HG03521 (cell line): Measurements from ENCODE around the gene SNX4.

ENCODE experiments used
- ATAC-seq: cut with Tn5 transposase; IDR thresholded peaks from one replicate; pipeline ENCODE4 v1.9.1; 2021; ENCODE audit warnings: mild to moderate bottlenecking, moderate library complexity; ENCODE audit not compliant: unreplicated experiment

Gene SNX4

DNA sequence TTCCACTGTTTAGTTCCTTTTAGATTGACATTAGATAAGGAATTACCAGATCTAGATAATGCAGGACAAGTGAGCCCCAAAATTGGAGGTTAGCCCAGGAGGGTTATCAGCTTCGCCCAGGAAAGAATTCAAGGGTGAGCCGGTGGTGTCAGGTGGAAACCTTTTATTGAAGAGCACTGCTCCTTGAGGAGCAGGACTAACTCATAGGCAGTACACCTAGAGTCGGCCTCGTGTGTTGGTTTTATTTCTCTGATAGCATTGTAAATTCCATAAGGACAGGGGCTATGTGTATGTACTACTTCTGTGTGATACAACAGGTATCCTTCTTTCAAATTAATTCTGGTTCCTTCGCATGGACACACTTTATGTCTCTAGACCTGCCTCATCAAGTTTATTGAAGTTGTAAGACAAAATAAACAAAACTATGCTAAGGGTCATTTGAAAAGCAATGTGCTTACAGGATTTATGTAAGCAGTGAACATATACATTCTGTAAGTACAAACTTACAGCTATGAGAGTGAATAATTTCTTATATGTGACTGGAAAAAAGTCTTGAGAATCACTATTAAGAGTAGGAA lies 57.2 kb downstream of the SNX4 start:
- no peak for ATAC-seq

DNA sequence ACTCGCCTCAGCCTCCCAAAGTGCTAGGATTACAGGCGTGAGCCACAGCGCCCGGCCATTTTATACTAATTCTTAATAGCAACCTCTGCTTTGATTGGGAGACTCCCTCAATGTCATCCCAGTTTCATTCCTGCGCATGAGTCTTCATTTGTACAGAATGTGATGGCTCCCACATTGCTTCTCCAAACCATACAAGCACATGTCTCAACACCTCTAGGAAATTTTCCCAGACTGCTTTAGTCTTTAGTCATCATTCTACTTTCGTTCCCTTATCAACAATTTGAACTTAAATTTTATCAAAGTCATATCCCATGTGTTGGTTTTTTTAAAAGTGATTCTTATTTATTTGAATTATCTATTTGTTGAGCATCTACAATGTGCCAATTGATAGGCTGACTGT lies 58.1 kb downstream of the SNX4 start:
- ATAC-seq: no peak

DNA sequence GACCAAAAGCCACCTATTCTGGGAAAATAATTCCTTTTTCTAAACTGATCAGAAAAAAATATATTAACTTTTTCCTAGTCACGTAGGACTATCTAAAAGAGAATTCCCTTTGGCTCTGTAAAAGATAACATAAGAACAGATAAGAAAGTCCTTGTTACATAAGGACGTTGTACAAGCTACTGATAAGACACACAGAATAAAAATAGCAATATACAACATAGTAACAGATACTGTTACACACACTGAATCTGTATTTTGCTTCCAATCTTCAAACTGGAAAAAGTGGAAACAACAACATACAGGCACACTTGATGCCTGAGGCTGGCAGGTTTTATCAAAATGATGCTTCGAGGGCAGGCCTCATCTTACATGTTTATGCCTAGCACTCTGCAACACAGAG lies 59.8 kb downstream of the SNX4 start:
- no peak for ATAC-seq

DNA sequence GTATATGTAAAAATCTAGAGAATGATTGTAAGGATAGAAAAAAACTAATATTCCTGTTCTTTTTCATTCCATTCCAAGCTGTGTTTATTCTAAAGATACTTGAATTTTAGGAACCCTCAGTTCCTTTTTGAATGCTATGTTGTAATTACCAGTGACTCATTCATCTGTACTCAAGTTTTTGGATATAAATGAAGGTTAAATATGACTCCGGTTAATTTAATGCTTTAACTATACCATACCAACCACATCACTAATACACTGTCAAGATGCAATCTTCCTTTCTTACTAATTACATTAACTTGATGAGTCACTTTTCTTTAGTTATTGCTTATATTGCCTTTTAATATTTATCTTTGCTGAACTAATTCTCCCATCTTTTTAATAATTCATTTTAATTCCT lies 76.1 kb downstream of the SNX4 start:
- no peak for ATAC-seq

DNA sequence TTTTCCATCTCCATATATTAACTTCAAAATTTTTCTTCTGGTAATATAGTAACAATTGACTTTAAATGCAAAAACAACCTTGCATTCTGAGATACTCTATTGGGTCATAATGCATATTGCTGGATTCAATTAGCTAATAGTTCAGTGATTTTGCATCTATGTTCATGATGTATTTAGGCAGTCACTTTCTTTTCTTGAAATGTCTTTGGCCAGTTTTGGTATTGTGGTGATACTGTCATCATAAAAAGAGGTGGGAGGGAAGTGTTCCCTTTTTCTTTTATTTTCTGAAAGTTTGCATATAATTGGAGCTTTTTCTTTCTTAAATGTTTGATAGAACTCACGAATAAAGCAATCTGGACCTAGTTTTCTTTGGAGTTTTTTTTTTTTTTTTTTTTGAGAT lies 77.5 kb downstream of the SNX4 start:
- ATAC-seq: no peak

DNA sequence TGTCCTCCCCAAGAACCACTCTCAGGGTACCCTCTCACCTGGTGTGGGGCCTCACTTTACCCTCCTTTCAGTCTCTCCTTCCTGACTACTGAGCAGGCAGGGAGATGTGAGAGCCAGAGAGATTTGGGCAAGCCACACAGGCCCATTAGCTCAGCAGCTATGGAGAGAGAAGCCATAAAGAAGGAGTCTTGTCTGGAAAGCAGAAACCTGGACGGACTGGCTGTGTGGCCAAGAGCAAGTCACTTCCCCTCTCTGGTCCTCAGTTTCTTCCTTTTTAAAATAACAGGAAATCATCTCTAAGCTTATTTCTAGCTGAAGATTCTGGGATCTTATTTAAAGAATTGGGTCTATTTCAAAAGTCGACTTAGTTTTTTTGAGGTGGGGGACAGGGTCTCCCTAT lies 79.0 kb downstream of the SNX4 start:
- no peak for ATAC-seq

DNA sequence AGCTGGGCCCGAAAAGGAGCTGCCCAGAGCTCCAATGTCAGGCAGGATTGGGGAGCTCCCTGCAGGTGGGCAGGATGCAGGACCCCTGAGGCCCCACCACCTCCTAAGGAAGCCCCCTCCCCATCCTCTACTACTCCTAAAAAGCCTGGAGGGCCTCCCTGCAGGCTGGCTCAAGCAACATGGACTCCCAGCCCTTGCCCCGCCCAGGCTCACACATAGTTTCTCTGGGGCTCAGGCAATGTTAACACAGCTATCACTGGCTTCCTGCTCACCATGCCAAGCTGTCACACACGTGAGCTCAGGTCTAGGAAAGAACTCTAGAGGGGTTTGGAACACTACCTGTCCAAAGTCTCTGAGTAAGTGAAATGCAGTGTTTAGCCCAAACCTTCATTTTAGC lies 79.4 kb downstream of the SNX4 start:
- ATAC-seq: no peak

DNA sequence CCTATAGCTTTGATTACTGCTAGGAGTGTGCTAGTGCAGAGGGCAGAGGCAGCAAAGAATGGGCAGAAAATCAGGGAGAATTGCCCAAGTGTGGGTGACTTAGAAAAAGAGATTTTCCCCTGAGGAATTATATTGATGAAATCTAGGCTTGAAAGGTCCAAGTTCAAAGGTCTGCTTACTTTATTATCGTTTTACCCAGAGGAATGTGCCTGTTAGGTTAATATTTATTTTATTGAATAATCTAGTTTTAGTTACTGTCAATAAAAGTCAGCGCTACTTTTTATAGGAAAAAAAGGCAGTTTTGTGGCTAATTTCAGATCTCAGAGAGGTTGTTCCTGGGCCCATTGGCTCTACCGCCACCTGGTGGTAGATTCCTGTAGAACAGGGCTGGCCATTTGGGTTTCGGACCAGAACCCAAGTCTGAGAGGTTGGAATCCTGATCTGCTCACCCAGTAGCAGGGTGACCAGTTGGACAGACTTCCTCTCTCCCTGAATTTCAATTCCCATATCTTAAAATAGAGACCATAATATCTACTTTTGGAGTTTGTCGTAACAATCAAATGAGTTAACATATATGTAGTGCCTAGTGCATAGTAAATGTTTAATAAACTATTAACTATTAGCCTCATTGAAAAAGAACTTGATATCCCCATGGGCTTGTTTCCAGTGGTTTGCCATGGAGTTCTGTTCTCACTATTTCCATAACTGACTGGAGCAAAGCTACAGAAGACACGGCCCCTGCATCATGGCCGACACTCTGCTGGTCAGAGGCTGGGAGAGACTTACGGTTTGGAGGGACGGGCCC lies 82.2 kb downstream of the SNX4 start:
- ATAC-seq: no peak

DNA sequence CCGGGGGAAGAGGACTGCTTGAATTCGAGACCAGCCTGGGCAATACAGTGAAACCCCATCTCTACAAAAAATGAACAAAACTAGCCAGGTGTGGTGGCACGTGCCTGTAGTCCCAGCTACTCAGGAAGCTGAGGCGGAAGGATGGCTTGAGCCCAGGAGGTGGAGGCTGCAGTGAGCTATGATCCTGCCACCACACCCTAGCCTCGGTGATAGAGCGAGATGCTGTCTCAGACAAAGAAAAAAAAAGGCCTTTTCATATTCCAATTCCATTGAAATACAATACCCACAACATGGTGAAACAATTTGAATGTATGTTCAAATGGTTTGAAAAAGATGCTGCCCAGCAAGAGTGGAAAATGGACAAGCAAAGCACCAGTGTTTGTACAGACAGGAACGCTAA lies 83.1 kb downstream of the SNX4 start:
- no peak for ATAC-seq

DNA sequence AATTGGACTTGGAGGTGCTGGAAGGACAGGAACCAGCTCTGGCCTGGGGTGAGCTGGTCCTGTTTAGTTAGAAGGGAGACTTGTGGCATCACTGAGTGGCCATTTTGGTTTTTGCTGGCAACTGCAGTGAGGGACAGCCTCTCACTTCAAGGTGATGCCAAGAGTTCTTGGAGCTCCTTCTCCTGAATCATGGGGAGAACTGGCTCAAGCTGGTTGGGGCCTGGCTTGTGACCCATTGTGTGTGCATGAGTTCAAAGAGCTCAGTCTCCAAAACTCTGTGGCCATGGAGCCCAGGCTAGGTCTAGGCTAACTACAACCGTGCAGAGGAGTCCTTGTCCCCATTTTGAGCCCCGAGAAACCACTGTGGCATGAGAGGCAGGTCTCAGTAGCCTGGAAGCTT lies 84.8 kb downstream of the SNX4 start:
- ATAC-seq: no peak

DNA sequence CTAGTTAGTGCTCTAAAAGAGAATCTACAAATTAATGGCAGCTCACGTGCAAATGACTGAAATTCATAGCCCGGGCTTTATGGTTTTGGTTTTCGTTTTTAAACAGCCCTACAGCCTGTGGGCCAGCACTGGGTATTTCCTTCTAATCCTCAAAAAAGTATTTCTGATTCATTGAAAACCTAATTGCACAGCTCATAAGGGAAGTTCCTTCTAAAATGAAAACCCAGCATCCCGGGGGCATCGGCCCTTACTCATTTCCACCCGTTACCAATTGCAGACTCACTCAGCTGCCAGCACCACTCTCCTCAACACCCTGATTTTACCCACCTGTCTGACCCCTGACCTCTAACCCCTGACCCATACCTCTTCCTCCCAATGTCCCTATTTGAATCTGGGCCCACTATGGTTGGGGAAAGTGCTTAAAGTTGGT lies 85.4 kb downstream of the SNX4 start:
- no peak for ATAC-seq

DNA sequence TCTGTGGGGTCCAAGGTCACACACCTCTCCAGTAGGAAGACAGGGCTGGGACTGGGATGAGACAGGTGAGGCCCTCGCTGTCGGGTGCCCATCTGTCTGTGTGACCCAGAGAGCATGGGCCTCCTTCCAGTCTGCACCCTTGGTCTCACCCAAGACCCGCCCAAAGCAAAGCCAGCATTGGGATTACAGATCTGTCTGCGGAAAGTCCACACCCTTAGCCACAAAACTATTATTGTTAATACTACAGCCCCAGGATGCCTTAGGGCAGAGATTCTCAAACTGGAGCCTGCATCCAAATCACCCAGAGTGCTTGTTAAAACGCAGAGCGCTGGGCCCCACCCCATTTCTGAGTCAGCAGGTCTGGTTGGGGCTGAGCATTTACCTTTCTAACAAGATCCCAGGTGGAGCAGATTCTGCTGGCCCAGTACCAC lies 86.4 kb downstream of the SNX4 start:
- no peak for ATAC-seq

DNA sequence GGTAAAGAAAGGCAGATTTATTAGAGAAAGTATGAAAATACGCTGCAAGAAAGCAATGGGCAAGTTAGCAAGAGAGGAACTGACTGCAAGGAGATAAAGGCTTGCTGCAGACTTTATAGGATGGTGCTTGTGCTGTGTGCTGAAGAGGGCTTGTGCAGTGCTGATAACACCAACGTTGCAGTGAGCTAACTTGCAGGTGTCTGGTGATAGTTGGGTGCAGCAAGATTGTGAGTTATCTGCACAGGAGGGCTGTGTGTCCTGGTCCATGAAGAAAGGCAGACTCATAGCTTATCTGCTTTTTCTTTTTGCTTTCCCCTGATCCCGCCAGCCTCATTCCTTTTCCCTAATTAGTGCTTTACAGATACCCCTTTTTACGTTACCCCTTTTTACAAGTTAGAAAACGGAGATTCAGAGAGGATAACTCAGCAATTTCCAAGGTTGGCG lies 86.9 kb downstream of the SNX4 start:
- ATAC-seq: no peak

DNA sequence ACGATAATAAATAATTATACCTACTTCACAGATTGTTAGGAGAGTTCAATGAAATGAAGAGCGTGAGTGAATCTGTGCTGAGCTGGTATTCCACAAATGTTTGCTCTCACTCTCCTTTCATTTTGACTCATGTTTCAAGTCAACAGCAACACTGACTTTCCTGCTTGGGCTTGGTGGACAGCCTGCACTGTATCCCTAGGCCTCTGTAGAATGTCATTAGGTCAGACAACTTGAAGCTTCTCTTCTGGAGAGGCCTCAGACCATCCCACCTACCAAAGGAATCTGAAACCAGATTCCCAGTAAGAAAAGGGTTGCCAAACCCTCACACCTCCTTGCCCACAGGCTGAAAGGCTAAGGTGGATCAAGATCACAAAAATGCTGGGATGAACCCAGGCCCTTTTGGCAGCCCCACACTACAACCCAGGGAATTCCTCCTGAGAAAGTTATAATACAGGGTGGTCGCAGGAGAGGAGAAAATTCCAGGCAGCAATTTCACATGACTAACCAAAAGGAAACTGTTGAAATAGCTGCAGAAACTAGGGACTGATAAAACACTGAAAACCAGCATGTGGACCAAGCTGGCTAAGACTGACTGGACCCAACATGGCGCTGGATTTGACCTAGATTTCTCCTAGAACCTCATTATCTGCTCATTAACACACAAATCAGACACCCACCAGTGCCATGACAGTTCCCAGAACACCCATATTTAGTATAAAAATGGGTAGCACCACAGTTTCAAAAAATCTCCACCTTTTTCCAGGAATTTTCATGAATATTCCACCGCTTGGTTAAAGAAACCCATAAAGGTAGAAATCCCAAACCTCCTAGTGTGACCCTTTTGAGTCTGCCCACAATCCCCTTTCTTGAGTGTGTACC lies 87.9 kb downstream of the SNX4 start:
- ATAC-seq: no peak

DNA sequence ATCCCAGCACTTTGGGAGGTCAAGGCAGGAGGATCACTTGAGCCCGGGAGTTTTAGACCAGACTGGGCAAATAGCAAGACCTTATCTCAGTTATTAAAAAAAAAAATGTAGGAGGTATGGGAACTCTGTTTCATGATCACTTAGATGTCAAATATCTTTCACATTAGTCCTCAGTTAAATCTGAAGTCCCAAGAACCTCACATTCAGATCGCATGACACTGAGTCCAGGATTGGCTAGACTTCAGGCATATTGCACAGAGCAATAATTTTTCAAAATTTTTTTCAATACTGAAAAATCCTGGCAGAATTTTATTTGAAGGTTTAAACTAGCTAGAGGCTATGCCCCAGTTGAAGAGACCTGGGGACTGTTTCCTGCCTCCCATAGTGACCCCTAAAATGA lies 88.6 kb downstream of the SNX4 start:
- no peak for ATAC-seq

DNA sequence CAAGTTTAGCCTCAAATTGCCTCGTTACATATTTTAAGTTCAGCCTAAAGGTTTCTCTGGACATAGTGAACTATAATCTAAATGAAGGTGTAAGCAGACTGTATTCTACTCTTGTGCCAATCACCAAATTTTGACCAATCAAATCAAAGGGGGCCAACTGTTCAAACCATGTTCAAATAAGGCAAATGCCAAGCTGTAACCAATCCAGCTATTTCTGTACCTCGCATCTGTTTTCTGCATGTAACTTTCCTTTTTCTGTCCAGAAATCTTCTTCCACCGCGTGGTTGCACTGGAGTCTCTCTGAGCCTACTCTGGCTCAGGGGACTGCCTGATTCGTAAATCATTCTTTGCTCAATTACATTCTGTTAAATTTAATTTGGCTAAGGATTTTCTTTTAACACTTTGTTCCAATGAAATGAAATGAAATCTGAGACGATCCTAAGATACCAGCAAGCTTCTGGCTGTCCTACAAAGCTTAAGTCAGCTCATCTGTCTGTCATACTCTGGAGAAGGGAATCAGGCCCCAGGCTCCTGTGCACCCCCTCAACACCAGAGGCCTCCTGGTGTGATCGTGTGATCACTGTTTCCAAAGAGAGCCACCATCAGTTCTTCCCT lies 91.7 kb downstream of the SNX4 start:
- no peak for ATAC-seq

DNA sequence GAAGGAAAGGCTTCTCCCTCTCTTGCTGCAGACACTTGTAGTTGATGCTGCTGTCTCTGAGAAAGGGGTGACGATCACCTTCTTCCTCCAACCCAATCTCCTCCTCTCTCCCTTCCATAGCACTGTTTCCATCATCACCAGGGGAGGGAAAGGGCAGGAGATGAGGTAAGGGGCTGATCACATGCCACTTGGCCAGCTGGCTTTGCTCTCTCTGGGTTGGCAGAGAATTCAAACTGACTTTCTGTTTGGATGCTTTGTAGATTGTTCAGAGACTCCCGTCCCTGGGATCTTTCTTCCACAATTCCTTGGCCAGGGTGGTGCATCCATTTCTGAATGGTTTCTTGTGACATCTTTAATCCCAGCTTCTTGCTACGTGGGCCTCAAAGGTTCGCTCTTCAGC lies 101.7 kb downstream of the SNX4 start:
- no peak for ATAC-seq

DNA sequence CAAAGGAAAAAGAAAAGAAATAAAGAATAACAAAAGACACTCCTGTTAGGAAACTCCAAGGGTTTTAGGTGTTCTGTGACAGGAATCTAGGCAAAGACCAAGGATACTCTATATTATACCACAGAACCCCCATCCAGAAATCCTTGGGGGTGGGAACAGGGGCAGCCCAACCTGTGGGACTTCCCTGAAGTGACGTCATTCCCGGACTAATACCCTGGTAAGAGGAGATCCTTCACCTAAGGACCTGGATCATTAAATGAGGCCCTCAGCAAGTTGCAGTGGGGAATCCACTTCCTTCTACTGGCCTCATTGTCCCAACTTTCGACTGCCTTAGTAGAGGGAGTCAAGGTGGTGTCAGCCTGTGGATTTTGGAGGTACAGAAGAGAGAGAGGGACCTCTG lies 103.8 kb downstream of the SNX4 start:
- no peak for ATAC-seq

DNA sequence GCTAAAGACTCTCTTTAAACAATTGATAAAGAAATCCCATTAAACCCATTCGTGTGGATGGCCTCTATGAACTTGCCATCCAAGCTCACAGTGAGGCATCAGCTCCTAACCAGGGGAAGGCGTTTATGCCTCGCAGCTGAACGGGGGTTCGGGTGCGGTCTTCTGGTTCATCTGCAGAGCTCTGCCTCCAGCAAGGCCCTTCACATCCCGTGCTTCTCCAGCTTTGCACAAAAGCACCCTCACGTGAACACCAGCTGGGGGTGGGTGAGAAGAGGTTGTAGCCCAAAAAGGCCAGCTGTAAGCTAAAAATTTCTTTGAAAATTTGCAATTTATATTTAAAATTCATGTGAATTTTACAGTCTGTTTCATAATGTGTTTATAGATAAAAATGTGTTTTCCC lies 105.3 kb downstream of the SNX4 start:
- ATAC-seq: no peak

DNA sequence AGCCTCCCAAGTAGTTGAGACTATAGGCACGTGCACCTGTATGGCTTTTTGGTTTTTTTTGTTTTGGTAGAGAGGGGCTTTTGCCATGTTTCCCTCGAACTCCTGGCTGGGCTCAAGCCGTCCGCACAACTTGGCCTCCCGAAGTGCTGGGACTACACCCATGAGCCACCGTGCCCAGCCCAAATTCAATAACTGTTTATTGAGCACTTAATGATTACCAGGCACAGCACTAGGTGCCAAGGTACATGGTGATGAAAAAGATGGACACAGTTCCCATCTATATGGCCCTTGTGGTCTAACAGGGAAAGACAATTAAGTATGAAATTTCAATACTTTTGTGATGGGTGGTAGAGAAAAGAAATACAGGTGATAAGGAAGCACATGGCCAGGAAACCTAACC lies 109.1 kb downstream of the SNX4 start:
- ATAC-seq: no peak

DNA sequence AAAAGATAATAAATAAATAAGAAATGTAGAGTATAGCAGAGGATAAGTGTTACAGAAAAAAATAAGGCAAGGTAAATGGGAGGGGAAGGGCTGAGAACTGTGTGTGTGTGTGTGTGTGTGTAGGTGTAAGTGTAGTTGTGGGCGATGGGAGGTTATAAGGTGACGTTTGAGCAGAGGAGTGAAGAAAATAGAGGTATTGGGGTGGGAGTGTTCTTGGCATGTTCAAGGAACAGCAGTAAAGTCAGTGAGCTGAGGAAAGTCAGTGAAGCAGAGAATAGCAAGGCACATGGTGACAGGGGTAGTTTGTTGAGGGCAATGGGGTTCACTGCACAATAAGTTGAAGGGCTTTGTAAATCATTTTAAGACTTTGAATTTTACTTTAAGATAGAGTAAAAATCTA lies 113.9 kb downstream of the SNX4 start:
- no peak for ATAC-seq
